Measurements from ENCODE around the gene NAB2.
"Not testable (repeated sequence)": the region's sequence is repeated elsewhere in the genome, so short reads cannot be mapped to it uniquely, and the experiment has no call there.

NAB2 gene

GRCh38 chr12:57116580-57117281 is 27.8 kb downstream of the NAB2 start:
- FAIRE-seq: no peak

GRCh38 chr12:57118711-57119271 is 29.9 kb downstream of the NAB2 start:
- FAIRE-seq: no peak

GRCh38 chr12:57119294-57120085 is 30.6 kb downstream of the NAB2 start:
- no peak for FAIRE-seq

- FAIRE-seq: not testable (repeated sequence)
These were observed 31.8 kb downstream of the NAB2 start for GRCh38 chr12:57120718-57121117.

GRCh38 chr12:57123813-57124212 is 34.9 kb downstream of the NAB2 start:
- no peak for FAIRE-seq

- no peak for FAIRE-seq
These were observed 35.5 kb downstream of the NAB2 start for GRCh38 chr12:57124261-57124877.

GRCh38 chr12:57126061-57126460 is 37.1 kb downstream of the NAB2 start:
- no peak for FAIRE-seq

GRCh38 chr12:57126561-57126960 is 37.6 kb downstream of the NAB2 start:
- FAIRE-seq: no peak

- FAIRE-seq: no peak
These were observed 38.3 kb downstream of the NAB2 start for GRCh38 chr12:57127101-57127725.

- no peak for FAIRE-seq
These were observed 39.0 kb downstream of the NAB2 start, which contains the start of gene LRP1 for GRCh38 chr12:57127726-57128518. LRP1 (plus strand) TSS chr12:57128483; CDS start chr12:57128965, 482 bp downstream.

- no peak for FAIRE-seq
These were observed 39.8 kb downstream of the NAB2 start for GRCh38 chr12:57128519-57129247.

GRCh38 chr12:57129321-57129842 is 40.5 kb downstream of the NAB2 start:
- FAIRE-seq: no peak

GRCh38 chr12:57129889-57130288 is 41.0 kb downstream of the NAB2 start:
- no peak for FAIRE-seq

GRCh38 chr12:57130941-57131340 is 42.0 kb downstream of the NAB2 start:
- no peak for FAIRE-seq

GRCh38 chr12:57131896-57132744 is 43.2 kb downstream of the NAB2 start:
- no peak for FAIRE-seq

GRCh38 chr12:57133013-57133569 is 44.2 kb downstream of the NAB2 start:
- FAIRE-seq: no peak

- no peak for FAIRE-seq
These were observed 45.0 kb downstream of the NAB2 start for GRCh38 chr12:57133916-57134315.

GRCh38 chr12:57134949-57135348 is 46.0 kb downstream of the NAB2 start:
- FAIRE-seq: no peak

GRCh38 chr12:57135527-57136326 is 46.8 kb downstream of the NAB2 start:
- no peak for FAIRE-seq

Measured in A204.1 (cell line).